ENCODE results near the gene ZNF619.

DNA sequence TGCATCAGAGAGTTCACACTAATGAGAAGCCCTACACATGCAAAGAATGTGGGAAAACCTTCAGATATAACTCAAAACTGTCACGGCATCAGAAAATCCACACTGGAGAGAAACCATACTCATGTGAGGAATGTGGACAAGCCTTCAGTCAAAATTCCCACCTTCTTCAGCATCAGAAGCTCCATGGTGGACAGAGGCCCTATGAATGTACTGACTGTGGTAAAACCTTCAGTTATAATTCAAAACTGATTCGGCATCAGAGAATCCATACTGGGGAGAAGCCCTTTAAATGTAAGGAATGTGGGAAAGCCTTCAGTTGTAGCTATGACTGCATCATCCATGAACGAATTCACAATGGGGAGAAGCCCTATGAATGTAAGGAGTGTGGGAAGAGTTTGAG is 10.2 kb downstream of the ZNF619 start:
- TF ChIP-seq POLR2A (IDR thresholded peaks at IDR 0.05) = no peak
- TF ChIP-seq, protein P1, sequence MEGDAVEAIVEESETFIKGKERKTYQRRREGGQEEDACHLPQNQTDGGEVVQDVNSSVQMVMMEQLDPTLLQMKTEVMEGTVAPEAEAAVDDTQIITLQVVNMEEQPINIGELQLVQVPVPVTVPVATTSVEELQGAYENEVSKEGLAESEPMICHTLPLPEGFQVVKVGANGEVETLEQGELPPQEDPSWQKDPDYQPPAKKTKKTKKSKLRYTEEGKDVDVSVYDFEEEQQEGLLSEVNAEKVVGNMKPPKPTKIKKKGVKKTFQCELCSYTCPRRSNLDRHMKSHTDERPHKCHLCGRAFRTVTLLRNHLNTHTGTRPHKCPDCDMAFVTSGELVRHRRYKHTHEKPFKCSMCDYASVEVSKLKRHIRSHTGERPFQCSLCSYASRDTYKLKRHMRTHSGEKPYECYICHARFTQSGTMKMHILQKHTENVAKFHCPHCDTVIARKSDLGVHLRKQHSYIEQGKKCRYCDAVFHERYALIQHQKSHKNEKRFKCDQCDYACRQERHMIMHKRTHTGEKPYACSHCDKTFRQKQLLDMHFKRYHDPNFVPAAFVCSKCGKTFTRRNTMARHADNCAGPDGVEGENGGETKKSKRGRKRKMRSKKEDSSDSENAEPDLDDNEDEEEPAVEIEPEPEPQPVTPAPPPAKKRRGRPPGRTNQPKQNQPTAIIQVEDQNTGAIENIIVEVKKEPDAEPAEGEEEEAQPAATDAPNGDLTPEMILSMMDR (IDR thresholded peaks at IDR 0.05) = no peak

All from thyroid gland (tissue), 4 donors.